ENCODE data around the gene RPL26.

RPL26 gene

DNA sequence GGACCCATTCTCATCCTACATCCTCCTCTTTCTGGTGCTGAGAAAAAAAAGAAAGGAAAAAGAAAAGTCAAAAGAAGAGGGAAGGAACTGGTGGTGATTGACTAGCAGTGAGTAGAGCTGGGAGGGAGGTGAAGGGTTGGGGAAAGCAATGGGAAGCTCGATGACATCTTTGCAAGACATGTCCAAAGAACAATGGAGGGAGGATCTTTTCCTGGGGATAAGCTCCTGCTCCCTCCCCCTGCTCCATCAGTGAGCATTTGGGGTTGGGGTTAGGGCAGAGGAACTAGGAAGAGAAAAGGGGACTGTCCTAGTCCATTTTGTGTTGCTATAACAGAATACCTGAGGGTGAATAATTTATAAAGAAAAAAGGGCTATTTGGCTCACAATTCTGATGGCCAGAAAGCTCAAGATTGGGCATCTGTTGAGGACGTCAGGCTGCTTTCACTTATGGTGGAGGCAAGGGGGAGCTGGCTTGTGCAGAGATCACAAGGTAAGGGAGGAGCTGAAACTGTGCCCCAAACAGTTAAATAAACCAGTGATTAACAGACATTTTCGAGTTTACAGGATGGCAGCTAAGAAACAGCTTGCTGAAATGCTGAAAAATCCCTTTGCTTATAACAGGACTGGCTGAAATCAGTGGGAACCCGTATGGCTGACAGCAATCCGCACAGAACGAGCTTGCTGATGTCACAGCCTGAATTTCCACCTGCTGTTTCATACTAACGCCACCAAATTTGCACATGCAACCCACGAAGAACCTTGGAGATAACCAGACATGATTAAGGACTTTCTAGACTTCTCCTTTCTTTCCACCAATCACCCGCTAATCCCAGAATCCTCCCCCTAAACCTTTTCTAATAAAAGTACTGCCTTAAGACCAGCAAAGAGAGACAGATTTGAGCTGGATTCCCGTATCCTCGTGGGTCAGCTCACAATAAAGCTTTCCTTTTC, 44.9 kb downstream of the RPL26 start:
- Mint-ChIP-seq H3K27me3 (peaks cover 2% of the 10 kb centered on the region), H3K4me1 (ENCODE audit: low read depth) (peaks cover 5% of the 10 kb centered on the region), H3K27ac (no peak overlapping the region), H3K4me3 (no peak overlapping the region), H3K9me3 (ENCODE audit: low read depth) (no peaks in the 10 kb centered on the region), H3K36me3 (no peaks in the 10 kb centered on the region)

GRCh38 chr17:8333281-8333680, 49.7 kb downstream of the RPL26 start:
- no peaks in the 10 kb centered on the region for H3K9me3 Mint-ChIP-seq (ENCODE audit: low read depth)
- H3K27me3 Mint-ChIP-seq = peaks cover 2% of the 10 kb centered on the region
- no peak overlapping the region for H3K4me3 Mint-ChIP-seq
- no peak overlapping the region for H3K27ac Mint-ChIP-seq
- H3K4me1 Mint-ChIP-seq (ENCODE audit: low read depth) = peaks cover 3% of the 10 kb centered on the region
- no peaks in the 10 kb centered on the region for H3K36me3 Mint-ChIP-seq

DNA sequence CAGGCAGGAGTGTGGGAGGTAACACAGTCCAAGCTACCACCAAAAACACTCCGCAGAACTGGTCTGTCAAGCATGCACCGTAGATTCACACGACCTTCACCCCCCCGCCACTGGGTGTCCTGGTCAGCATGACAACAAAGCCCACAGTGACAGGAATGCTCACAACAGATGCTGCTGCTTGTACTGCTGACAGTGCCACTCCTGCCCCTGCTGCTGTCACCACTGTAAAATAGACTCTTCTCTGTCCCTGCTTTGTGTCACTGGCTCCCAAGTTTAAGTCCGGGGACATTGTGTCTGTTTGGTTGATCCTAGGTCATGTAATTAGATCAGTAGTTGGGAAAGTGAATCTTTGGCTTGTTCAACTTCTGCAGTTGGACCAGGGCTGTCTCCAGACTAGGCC, 50.3 kb downstream of the RPL26 start:
- Mint-ChIP-seq H3K9me3 (ENCODE audit: low read depth) (no peaks in the 10 kb centered on the region), H3K4me1 (ENCODE audit: low read depth) (no peaks in the 10 kb centered on the region), H3K27ac (no peak overlapping the region), H3K27me3 (peaks cover 5% of the 10 kb centered on the region), H3K36me3 (no peaks in the 10 kb centered on the region), H3K4me3 (no peak overlapping the region)

DNA sequence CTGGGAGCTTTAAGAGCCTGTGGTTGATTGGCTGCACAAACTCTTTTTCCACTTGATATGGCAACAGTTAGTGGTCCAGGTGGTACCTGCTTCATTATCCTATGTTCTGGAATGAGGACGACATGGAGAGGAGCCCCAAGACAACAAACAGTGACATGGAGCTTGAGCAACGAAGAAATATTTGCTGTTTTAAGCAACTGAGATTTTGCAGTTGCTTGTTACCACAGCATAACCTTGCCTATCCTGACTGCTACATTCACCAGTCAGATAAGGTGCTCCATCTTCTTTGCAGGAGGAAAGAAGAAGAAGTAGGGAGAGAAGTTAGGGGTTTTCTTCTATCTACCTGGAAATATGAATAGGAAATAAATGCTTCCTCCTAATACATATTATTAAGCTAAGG, 50.9 kb downstream of the RPL26 start:
- H3K4me1 Mint-ChIP-seq (ENCODE audit: low read depth) = peaks cover 3% of the 10 kb centered on the region
- H3K36me3 Mint-ChIP-seq = no peaks in the 10 kb centered on the region
- H3K27ac Mint-ChIP-seq = no peak overlapping the region
- no peak overlapping the region for H3K4me3 Mint-ChIP-seq
- H3K27me3 Mint-ChIP-seq = peaks cover 5% of the 10 kb centered on the region
- no peaks in the 10 kb centered on the region for H3K9me3 Mint-ChIP-seq (ENCODE audit: low read depth)

Measured in activated naive CD8-positive, alpha-beta T cell (primary cell).